NB4 (cell line): ENCODE results near the gene PPA2.

Experiments used
- DNase-seq: peaks from one replicate; pipeline ENCODE4 v3.0.0; 2010; ENCODE audit warnings: low read depth
- H3K4me3 ChIP-seq: one replicate; pipeline ENCODE4 v1.5.1; 2011; ENCODE audit warnings: mild to moderate bottlenecking, low read depth, low read length, moderate library complexity
- CTCF ChIP-seq: IDR thresholded peaks from one replicate; pipeline ENCODE4 v1.5.1; 2012; ENCODE audit warnings: low read depth, low read length
- MAX ChIP-seq: IDR thresholded peaks from 2 replicates; pipeline ENCODE4 v1.6.1; 2011; ENCODE audit warnings: low read depth, low read length
- MYC ChIP-seq: IDR thresholded peaks from 2 replicates; pipeline ENCODE4 v1.6.1; 2011; ENCODE audit warnings: low read depth, low read length
- POLR2A ChIP-seq: IDR thresholded peaks from 2 replicates; pipeline ENCODE4 v1.6.1; 2011; ENCODE audit warnings: mild to moderate bottlenecking; ENCODE audit not compliant: insufficient read length; ENCODE audit errors: extremely low read depth

PPA2 gene

GRCh38 chr4:105399532-105400161, 74.2 kb downstream of the PPA2 start:
- H3K4me3 ChIP-seq, result no peak overlapping the region
- peak; percentile 7 for DNase-seq
- TF ChIP-seq MAX (no peak), MYC (no peak), CTCF (no peak), POLR2A (no peak)

DNA sequence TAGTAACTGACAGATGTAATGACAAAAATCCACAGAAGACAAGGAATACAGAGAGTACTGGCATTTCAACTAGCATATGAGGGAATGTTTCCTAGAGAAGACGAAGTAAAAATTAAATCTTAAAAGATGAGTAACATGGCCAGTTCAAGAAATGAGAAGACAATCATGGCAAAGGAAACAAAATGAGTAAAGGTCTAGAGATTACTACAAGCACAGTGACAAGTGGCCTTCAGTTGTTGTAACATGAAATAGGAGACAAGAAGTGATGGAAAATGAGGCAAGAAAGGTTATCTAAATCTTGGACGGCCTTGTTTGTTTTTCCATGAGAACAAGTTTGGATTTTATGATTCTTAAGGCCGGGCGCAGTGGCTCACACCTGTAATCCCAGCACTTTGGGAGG, 81.0 kb downstream of the PPA2 start:
- H3K4me3 ChIP-seq, result no peak overlapping the region
- TF ChIP-seq CTCF (no peak), MYC (no peak), MAX (no peak), POLR2A (no peak)
- no peak for DNase-seq

GRCh38 chr4:105389167-105389566, 84.7 kb downstream of the PPA2 start:
- no peak for TF ChIP-seq POLR2A
- TF ChIP-seq MAX, result no peak
- TF ChIP-seq CTCF, result no peak
- TF ChIP-seq MYC, result no peak
- DNase-seq, result no peak

DNA sequence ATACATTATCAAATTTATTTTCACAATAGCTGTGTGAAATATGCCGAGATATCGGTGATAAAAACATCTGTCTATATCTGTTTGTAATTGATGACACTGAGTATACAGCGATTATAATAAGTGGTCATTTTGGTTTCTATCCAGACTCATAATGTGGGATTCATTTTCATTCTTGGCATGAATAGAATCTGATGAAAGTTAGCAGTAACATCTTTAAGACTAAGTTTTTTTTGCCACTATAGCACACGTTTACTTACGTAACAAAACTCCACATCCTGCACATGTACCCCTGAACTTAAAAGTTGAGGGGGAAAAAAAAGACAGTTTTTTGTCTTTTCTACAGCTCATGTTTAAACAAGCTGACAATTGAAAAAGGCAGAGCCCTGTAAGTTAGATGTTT, 86.4 kb downstream of the PPA2 start:
- TF ChIP-seq MYC, result no peak
- no peak for TF ChIP-seq POLR2A
- TF ChIP-seq MAX, result no peak
- TF ChIP-seq CTCF, result no peak
- no peak for DNase-seq
- no peak overlapping the region for H3K4me3 ChIP-seq

More at GRCh38 chr4:105389167-105389566, 84.7 kb downstream of the PPA2 start:
- no peak overlapping the region for H3K4me3 ChIP-seq

DNA sequence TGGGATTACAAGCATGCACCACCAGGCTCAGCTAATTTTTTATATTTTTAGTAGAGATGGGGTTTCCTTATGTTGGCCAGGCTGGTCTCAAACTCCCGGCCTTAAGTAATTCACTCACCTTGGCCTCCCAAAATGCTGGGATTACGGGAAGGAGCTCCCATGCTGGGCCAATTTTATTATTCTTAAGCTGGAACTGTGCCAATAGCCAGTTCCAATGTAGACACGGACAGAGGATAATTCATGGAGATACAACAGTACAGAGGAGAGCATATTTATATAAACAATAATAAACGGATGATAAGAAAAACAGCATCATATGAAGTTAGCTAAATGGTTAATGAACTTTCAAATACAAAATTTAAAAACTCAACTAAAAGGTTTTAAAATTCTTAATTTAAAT, 87.8 kb downstream of the PPA2 start:
- no peak for DNase-seq

More for the DNA sequence above, 87.8 kb downstream of the PPA2 start:
- TF ChIP-seq CTCF, result no peak
- TF ChIP-seq MYC, result no peak
- TF ChIP-seq POLR2A, result no peak
- H3K4me3 ChIP-seq, result no peak overlapping the region
